NCI-H2171 treated with DMSO at 0.1 percent for 48 hours (cell line): Measurements from ENCODE around the gene SGF29.
"Not testable (repeated sequence)": the region's sequence is repeated elsewhere in the genome, so short reads cannot be mapped to it uniquely, and the experiment has no call there.

Source experiments
- DNase-seq: peaks from one replicate; lab custom pipeline; 2025; lab: John Stamatoyannopoulos, UW

The SGF29 gene

DNA sequence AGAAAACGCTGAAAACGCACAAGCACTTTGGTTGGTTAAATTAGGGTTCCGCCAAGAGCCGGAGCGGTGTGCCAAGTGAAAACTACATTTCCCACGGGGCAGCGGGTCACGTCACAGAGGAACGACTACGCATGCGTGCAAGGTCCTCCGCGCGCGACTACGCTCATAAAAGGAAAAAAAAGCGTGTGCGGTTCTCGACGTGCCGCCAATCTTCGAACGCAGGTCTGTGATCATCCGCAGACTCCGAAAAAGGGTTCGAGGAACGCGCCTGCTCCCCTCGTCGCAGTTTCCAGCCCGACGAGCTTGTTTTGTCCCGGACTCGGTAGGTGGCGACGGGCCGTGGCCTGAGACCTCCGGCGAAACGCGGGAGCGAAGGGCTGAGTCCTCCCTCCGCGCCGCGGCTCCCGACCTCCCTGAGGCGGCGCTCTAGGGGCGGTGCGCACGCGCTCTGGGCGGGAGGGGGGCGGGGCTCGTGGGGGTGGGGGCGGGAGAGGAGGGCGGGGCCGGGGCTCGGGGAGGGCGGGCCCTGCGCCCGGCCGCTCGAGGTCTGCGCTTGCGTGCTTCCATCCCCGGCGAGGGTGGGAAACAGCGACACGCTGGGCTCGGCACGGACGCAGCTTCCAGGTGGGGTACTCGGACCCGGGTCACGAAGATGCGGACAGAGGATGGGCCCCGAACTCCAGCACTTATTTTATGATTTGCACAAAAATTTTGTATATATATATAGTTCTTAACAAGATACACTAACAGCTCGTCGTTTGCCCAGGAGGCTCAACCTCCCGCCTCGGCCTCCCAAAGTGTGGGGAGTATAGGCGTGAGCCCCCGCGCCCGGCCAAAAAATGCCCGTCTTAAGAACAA, at the start of gene SGF29:
SGF29 (plus strand) TSS at position 145 of the 858 bp plus-strand sequence. CDS start 27,150 bp downstream, outside the sequence.
- peak; percentile 91 for DNase-seq

DNA sequence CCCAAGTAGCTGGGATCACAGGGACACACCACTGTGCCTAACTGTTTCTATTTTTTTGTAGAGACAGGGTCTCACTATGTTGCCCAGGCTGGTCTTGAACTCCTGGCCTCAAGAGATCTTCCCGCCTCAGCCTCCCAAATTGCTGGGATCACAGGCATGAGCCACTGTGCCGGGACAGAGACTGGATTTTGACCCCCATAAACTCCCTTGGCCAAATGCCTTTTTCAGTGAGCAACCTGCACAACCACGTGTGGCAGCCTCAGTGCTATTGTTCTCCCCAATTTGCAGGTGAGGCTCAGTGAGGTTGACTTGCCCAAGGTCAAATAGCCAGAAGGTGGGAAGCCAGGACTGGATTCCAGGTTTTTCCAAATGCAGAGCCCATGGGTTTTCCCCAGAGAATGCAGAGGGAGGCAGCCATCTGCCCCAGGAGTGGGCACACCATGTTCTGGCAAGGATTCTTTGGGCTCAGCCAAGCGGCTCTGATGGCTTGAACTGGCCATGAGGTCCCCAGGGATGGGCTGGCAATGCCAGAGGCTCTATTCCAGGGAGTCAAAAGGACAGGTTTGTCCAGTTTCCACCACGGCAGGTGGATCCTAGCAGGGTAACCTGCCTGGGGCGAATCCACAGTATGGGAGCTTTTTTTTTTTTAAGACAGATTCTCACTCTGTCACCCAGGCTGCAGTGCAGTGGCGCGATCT, 48.9 kb upstream of the SGF29 start:
- DNase-seq = peak; percentile 14

DNA sequence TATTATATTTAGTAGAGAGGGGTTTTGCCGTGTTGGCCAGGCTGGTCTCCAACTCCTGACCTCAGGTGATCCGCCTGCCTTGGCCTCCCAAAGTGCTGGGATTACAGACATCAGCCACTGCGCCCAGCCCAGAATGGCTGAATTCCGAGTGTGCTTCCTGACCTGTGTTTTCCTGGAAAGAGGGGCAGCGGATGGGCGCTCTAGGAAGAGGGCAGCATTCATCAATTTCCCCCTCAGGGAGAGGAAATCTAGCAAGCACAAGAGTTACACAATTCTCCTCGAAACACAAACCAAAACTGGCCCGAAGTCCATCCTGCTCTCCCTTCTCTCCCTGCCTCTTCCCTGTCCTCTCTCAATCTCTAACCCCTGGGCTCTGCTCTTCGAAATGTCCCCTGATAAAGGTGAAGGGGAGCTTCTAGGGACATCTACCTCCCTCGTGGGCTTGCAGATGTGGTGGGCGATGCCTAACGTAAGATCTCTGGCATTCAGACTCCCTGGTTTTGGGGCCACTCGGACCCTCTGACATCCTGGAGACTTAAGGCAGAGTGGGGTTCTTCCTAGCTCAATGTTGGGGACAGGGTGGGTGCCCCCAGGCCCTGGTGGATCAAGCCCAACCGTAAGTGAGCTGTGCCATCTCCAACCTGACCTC, 48.1 kb upstream of the SGF29 start:
- DNase-seq = no peak

DNA sequence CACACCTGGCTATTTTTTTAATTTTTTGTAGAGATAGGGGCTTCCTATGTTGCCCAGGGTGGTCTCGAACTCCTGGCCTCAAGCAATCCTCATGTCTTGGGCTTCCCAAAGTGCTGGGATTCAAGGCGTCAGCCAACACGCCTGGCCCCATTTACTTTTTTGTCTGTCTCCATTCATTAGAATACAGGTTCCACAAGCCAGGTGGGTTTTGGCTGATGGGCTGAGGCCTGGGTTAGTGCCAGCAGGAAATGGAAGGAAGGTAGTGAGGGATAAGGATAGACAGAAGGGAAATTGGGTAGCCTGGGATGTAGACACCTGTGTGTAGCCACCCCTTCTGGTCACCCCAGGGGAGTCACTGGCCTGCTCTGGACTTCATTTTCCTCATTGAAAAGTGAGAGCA, 42.7 kb upstream of the SGF29 start:
- DNase-seq = no peak

DNA sequence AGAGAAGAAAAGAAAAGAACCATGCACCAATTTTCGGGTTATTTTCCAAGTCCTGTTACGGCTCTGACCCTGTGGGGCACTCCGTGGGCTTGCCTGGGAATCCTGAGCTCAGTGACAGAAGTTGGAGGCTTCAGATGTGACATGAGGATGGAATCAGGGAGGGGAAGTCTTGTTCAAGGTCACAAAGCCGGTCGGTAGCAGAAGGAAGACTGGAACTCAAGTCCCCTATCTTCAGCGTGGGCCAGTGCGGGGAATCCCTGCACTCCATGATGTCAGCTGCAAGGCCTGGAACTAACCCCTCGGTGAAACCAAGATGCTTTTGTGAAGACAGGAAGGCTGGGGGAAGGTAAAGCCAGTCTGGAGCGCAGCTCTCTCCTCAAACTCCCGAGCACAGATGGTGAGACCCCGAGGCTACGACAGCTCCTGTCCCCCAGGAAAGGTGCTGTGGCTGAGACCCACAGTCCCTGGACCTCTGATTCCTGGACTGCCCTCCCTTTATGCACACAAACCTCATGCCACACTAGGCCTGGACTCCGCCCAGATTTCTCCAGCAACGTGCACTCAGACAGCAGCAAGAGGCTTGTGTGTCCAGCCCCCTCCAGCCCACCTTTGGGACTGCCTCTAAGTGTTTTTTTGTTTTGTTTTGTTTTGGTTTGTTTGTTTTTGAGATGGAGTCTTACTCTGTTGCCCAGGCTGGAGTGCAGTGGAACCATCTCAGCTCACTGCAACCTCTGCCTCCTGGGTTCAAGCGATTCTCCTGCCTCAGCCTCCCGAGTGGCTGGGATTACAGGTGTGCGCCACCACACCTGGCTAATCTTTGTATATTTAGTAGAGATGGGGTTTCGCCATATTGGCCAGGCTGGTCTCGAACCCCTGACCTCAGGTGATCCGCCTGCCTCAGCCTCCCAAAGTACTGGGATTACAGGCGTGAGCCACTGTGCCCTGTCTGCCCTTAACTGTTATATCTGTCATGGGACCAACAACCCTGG, 41.6 kb upstream of the SGF29 start:
- no peak for DNase-seq

DNA sequence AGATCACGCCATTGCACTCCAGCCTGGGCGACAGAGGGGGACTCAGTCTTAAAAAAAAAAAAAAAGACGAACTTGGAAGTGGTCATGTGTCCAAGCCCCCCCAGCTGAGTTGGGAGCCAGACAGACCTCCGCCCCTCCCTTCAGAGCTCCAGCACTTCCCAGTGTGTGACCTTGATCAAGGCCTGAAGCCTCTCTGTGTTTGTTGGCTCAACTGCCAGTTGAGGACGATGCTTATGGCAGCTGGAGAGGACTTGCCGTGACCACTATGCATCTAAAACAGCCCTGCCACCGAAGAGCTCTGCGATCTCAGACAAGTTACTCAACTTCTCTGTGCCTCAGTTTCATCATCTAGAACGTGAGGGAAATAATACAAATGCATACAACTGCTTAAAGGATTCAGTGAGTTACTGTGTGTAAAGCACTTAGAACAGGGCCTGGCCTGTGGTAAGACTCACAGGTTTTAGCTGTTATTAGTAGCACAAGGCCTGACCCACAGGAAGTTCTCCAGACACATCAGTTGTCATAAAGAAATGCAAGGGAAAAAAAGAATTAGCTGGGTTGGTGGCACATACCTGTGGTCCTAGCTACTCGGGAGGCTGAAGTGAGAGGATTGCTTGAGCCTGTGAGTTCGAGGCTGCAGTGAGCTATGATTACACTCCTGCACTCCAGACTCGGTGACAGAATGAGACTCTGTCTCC, 40.1 kb upstream of the SGF29 start:
- DNase-seq = no peak

DNA sequence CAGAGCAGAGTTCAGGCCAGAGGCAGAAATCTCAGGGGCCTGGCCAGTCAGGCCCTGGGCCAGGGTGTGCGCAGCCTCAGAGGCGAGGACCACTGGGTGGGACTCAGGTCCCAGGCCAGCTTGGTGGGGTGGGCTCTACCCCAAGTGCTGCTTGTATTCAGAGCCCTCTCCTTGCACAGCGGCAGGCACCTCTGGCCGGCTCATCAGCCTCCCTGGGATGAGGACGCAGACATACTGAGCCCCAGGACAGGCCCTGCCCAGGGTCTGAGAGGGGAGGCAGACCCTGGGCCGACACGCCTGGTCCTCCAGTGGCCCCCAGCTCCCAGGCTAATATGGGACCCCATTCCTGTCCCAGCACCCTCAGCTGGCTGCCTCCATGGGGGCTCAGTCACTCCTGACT, 39.5 kb upstream of the SGF29 start:
- DNase-seq = no peak

DNA sequence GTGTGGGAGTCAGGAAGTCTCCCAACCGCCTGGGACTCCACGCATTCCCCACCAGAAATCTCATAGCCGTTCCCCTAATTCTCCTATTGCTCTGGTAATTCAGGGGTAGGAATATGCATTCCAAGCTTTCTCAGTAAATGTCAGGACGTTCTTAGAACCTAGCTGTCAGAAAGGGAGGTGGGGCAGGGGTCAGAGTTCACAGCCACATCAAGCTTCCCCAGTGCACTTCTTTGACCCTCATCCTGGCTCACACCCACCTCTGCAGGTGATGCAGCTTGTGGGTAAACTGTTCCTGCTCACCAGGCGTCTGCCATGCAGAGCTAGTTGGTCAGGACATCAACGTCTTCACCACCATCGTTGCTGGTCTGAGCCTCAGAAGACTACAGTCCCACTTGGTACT, 33.0 kb upstream of the SGF29 start:
- no peak for DNase-seq

DNA sequence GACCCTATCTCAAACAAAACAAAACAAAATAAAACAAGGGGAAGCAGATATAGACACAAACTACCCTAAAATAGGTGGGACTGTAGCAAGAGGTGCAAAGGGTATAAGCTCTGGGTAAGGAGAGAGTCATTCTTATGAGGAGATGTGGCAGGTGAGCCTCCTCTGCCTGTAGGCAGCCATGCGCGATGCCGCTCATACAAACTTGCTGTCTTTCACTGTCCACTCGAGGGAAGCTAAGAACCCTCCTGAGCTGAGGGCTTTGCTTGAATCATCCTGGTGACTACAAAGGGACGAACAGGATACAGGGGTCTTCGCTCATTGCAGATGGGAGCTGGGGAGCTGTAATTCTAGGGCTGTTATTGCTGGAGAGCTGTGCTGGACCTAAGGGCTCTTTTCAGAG, 32.3 kb upstream of the SGF29 start:
- DNase-seq = no peak

DNA sequence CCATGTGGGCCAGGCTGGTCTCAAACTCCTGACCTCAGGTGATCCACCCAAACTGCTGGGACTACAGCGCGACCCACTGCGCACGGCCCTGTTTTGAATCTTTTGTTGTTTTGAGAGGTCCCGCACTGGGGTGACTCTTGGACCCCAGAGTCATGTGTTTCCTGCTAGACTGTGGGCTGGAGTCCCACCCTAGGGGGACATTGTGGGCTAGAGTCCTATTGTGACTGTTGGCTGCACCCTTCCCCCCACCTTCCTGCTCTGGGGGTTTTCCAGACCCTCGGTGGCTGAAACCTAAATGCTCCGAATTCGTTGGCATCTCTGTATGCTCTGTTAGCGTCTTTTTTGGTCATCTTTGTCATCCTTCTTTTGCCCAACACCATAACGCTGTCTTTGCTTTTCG, 30.9 kb upstream of the SGF29 start:
- no peak for DNase-seq

DNA sequence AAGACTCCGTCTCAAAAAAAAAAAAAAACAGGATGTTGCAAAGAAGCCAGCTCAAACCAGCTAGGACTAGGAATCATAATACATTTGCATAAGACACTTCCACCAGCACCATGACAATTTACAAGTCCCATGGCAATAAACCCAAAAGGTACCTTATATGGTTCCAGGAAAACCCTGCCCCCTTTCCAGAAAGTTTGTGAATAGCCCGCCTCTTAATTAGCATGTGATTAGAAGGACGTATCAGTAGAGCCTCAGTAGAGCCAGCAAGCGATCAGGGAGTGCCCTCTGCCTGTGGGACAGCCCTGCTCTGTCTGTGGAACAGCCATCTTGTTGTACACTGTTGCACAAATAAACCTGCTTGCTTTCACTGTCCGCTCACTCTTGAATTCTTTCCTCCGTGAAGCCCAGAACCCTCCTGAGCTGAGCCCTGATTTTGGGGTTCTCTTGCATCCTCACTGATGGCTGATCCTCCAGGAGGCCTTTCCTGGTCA, 29.0 kb upstream of the SGF29 start:
- DNase-seq = no peak

DNA sequence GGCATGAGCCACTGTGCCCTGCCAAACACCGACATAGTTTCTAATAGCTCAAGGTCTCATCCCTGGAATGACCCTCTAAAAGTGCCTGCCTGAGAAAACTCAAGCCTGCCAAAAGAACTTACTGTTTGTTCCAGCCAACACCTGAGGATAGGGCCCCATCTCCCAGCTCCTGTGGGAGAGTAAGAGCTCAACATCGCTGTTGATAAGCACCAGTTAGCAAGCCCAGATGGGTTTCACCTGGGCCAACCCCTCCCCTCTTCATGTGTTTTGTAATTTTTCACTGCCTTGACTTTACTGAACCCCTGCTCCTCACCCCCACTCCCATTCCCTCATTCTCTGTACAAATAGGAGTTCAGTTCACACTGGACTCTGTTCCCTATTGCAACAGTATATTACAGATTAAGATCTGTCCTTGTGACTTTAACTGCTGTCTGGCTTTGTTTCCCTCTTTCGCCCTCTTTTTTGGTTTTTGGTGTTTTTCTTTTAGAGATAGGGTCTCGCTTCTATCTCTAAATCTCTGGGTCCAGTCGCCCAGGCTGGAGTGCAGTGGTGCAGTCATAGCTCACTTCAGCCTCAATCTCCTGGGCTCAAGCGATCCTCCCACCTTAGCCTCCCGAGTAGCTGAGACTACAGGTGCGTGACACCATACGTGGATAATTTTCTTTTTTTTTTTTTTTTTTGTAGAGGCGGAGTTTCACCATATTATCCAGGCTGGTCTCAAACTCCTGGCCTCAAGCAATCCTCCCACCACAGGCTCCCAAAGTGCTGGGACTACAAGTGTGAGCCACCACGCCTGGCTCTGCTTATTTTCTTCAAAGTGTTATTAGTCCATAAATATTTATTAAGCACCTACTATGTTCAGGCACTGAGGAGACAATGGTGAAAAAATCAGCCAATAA, 27.3 kb upstream of the SGF29 start:
- no peak for DNase-seq

DNA sequence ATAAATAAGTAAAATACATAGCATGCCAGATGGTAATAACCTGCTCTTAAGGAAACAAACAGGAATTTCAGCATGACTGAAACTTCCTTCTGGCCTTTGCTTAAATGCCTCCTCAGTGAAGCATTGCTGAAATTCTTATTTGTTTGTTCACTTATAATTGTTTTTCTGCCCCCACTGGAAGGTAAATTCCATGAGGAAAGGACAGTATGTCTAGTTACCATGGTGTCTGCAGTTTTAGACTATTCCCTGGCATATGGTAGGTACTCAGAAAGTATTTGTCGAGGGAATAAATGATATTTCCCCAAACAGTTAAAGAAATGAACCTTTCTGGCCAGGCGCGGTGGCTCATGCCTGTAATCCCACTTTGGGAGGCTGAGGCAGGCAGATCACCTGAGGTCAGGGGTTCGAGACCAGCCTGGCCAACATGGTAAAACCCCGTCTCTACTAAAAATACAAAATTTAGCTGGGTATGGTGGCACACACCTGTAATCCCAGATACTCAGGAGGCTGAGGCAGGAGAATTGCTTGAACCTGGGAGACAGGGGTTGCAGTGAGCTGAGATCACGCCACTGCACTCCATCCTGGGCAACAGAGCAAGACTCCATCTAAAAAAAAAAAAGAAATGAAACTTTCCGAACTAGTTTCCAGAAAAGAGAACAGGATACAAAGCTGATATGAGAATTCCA, 26.5 kb upstream of the SGF29 start:
- not testable (repeated sequence) for DNase-seq

DNA sequence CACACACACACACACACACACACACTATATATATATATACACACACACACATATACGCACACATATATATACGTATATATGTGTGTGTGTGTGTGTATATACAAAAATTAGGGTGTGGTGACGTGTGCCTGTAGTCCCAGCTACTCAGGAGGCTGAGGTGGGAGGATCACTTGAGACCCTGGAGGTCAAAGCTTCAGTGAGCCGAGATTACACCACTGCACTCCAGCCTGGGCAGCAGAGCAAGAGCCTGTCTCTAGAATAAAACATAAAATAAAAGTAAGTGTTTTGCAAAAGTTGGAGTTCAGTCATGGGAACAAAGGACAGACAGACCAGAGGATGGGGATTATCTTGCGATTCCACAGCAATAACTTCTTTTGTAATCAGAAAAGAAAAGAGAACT, 25.7 kb upstream of the SGF29 start:
- DNase-seq = no peak

DNA sequence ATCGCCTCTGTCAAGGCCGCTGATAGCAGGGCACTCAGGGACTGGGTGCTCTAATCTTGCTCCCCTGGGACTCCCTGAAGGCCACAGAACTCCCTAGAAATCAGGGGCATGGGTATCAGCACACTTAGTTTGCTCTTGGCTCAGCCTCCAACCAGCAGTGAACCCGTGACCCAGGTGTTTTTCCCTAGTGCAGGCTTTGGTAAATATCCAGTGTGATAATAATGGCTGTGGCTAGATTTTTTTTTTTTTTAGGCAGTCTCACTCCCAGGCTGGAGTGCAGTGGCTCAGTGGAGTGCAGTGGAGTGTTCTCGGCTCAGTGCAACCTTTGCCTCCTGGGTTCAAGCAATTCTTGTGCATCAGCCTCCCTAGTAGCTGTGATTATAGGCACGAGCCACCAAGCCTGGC, 25.3 kb upstream of the SGF29 start:
- DNase-seq = no peak

DNA sequence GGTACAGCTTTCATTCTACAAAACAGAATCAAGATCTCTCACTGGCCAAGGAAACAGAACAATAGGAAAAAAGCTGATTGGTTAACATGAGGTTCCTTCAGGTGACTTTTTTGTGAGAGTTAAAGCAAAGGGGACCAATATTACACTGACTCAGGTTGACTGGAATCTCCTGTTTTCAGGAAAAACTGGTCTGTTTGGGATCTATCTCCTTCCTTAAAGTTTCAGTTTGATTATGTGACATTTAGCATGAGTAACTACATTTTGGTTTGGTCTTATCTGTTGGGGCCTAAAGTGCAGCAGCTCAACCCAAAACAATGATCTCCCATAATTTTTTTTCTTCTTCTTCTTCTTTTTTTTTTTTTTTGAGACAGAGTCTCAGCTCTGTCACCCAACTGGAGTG, 24.6 kb upstream of the SGF29 start:
- DNase-seq = no peak

DNA sequence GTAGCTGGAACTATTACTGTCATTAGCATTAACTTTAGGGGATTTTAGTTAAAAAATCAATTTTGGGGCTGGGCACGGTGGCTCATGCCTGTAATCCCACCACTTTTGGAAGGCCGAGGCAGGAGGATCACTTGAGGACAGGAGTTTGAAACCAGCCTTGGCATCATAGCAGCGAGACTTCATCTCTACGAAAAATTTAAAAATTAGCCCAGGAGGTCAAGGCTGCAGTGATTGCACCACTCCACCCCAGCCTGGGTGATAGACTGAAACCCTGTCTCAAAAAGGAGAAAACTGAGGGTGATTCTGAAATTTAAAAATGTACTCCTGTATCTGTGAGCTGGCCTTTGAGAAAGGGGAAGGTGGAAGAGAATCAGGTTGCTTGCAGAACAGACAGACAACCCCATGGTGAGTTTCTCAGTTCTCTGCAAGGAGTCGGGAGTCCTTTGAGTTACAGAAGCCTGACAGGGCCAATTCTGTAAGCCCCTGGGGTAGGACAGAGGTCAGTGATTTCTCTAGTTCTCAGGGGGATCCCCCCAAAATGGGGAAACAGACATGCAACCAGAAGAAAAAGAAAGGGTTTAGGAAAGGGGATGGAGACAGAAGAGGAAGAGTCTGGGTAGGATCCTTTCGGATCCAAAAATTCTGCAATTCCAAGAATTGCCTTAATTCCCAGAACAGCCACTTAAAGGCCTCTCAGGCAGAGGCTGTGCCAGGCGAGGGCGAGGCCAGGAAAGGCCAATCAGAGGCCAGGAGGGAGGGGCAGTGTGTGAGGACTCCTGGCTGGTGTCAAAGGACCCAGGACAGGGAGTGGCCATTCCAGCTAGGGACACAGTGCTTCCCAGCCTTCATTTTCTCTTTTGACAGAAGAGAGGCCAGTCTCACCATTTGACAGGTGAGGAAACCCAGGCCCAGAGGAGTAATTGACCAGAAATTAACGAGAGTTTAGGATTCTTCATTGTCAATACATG, 21.7 kb upstream of the SGF29 start:
- DNase-seq = no peak
